Middle frontal gyrus (tissue), 1 donor: ENCODE results near the gene ALPK3.

Experiments used
- DNase-seq: peaks from one replicate; pipeline ENCODE4 v3.0.0-alpha.2; 2015; ENCODE audit warnings: low spot score; ENCODE audit errors: extremely low spot score

Gene ALPK3

GRCh38 chr15:84889991-84890669 lies 73.0 kb downstream of the ALPK3 start:
- DNase-seq = no peak

GRCh38 chr15:84890670-84891162 lies 73.6 kb downstream of the ALPK3 start:
- no peak for DNase-seq

- no peak for DNase-seq
Observed at GRCh38 chr15:84891339-84891738, 74.2 kb downstream of the ALPK3 start.

- DNase-seq = no peak
Observed at GRCh38 chr15:84892786-84893307, 75.7 kb downstream of the ALPK3 start.

GRCh38 chr15:84893607-84894006 lies 76.5 kb downstream of the ALPK3 start:
- DNase-seq = no peak

GRCh38 chr15:84894736-84895425 lies 77.7 kb downstream of the ALPK3 start:
- no peak for DNase-seq

GRCh38 chr15:84898761-84899160 lies 81.6 kb downstream of the ALPK3 start:
- no peak for DNase-seq

GRCh38 chr15:84899750-84900149 lies 82.6 kb downstream of the ALPK3 start:
- no peak for DNase-seq

GRCh38 chr15:84901540-84901939 lies 84.4 kb downstream of the ALPK3 start:
- no peak for DNase-seq

GRCh38 chr15:84903751-84904150 lies 86.6 kb downstream of the ALPK3 start:
- no peak for DNase-seq

- DNase-seq = no peak
Observed at GRCh38 chr15:84904419-84904818, 87.3 kb downstream of the ALPK3 start.

GRCh38 chr15:84905016-84905916 lies 88.1 kb downstream of the ALPK3 start:
- DNase-seq = no peak

GRCh38 chr15:84907731-84908130 lies 90.6 kb downstream of the ALPK3 start:
- no peak for DNase-seq

- no peak for DNase-seq
Observed at GRCh38 chr15:84908564-84908963, 91.4 kb downstream of the ALPK3 start.

- DNase-seq = no peak
Observed at GRCh38 chr15:84909029-84909428, 91.9 kb downstream of the ALPK3 start.

GRCh38 chr15:84909782-84910181 lies 92.6 kb downstream of the ALPK3 start:
- no peak for DNase-seq

GRCh38 chr15:84910928-84911623 lies 93.9 kb downstream of the ALPK3 start:
- no peak for DNase-seq

GRCh38 chr15:84911879-84912660 lies 94.9 kb downstream of the ALPK3 start:
- DNase-seq = no peak

- DNase-seq = no peak
Observed at GRCh38 chr15:84913360-84913723, 96.2 kb downstream of the ALPK3 start.

GRCh38 chr15:84914351-84914750 lies 97.2 kb downstream of the ALPK3 start:
- no peak for DNase-seq
